Measurements from ENCODE around the gene CCDC40. TPM values are rescaled to one million over a fixed set of nuclear protein-coding genes. Genes with fewer than 3 reads are reported as not detected.

CCDC40 gene
- total RNA-seq, 1 donor from 2014 or later, result 7.7 TPM

- no peak overlapping the region for H3K4me2 ChIP-seq
- TF ChIP-seq EZH2phosphoT487 (IDR thresholded peaks at IDR 0.05) (no peak), EZH2 (IDR thresholded peaks at IDR 0.05) (no peak)
- TF ChIP-seq, protein P1, sequence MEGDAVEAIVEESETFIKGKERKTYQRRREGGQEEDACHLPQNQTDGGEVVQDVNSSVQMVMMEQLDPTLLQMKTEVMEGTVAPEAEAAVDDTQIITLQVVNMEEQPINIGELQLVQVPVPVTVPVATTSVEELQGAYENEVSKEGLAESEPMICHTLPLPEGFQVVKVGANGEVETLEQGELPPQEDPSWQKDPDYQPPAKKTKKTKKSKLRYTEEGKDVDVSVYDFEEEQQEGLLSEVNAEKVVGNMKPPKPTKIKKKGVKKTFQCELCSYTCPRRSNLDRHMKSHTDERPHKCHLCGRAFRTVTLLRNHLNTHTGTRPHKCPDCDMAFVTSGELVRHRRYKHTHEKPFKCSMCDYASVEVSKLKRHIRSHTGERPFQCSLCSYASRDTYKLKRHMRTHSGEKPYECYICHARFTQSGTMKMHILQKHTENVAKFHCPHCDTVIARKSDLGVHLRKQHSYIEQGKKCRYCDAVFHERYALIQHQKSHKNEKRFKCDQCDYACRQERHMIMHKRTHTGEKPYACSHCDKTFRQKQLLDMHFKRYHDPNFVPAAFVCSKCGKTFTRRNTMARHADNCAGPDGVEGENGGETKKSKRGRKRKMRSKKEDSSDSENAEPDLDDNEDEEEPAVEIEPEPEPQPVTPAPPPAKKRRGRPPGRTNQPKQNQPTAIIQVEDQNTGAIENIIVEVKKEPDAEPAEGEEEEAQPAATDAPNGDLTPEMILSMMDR (IDR thresholded peaks at IDR 0.05), result no peak
- no peaks in the 10 kb centered on the region for H3K79me2 ChIP-seq (ENCODE audit: low read depth)
Observed at GRCh38 chr17:80104321-80104955, 68.0 kb downstream of the CCDC40 start.

DNA sequence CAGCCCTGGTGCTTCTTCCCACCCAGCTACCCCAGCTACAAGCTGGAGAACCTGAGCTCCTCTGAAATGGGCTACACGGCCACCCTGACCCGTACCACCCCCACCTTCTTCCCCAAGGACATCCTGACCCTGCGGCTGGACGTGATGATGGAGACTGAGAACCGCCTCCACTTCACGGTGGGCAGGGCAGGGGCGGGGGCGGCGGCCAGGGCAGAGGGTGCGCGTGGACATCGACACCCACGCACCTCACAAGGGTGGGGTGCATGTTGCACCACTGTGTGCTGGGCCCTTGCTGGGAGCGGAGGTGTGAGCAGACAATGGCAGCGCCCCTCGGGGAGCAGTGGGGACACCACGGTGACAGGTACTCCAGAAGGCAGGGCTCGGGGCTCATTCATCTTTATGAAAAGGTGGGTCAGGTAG is 68.5 kb downstream of the CCDC40 start:
- no peaks in the 10 kb centered on the region for H3K79me2 ChIP-seq (ENCODE audit: low read depth)
- no peak overlapping the region for H3K27ac Mint-ChIP-seq
- no peak overlapping the region for H3K9ac ChIP-seq
- peaks cover 10% of the 10 kb centered on the region for H3K4me1 ChIP-seq
- H3F3A ChIP-seq (ENCODE audit: low read depth), result no peaks in the 10 kb centered on the region
- H3K27me3 Mint-ChIP-seq (ENCODE audit: insufficient read depth, low read depth), result peaks cover 11% of the 10 kb centered on the region
- H2AFZ ChIP-seq (replicated peaks), result no peak overlapping the region
- H3K27me3 ChIP-seq, result peaks cover 9% of the 10 kb centered on the region
- no peak overlapping the region for H3K4me3 Mint-ChIP-seq
- H3K36me3 ChIP-seq, result no peaks in the 10 kb centered on the region
- TF ChIP-seq, protein P1 (IDR thresholded peaks at IDR 0.05), result no peak
- no peak for TF ChIP-seq EZH2phosphoT487 (IDR thresholded peaks at IDR 0.05)
- no peak for TF ChIP-seq EZH2 (IDR thresholded peaks at IDR 0.05)
- no peaks in the 10 kb centered on the region for H3K9me3 Mint-ChIP-seq
- DNase-seq (ENCODE audit: low spot score), result no peak
- H3K27ac ChIP-seq, result no peak overlapping the region
- no peak overlapping the region for H3K4me2 ChIP-seq
- H3K4me3 ChIP-seq, result no peak overlapping the region
- no peaks in the 10 kb centered on the region for H3K36me3 Mint-ChIP-seq
- peaks cover 36% of the 10 kb centered on the region for H3K4me1 Mint-ChIP-seq
- H4K20me1 ChIP-seq (ENCODE audit: low read depth), result no peaks in the 10 kb centered on the region
- no peaks in the 10 kb centered on the region for H3K9me3 ChIP-seq (ENCODE audit: low read depth)

More at GRCh38 chr17:80104321-80104955, 68.0 kb downstream of the CCDC40 start:
- Mint-ChIP-seq H3K27ac (no peak overlapping the region), H3K4me1 (peaks cover 36% of the 10 kb centered on the region), H3K27me3 (ENCODE audit: insufficient read depth, low read depth) (peaks cover 12% of the 10 kb centered on the region), H3K4me3 (no peak overlapping the region), H3K36me3 (no peaks in the 10 kb centered on the region), H3K9me3 (no peaks in the 10 kb centered on the region)
- Histone ChIP-seq H3K27me3 (peaks cover 14% of the 10 kb centered on the region), H3K4me3 (no peak overlapping the region), H2AFZ (replicated peaks) (no peak overlapping the region), H4K20me1 (ENCODE audit: low read depth) (no peaks in the 10 kb centered on the region), H3K27ac (no peak overlapping the region), H3K36me3 (no peaks in the 10 kb centered on the region), H3K9me3 (ENCODE audit: low read depth) (no peaks in the 10 kb centered on the region), H3K4me1 (peaks cover 10% of the 10 kb centered on the region), H3K9ac (no peak overlapping the region), H3F3A (ENCODE audit: low read depth) (no peaks in the 10 kb centered on the region)
- DNase-seq (ENCODE audit: low spot score), result no peak

- Histone ChIP-seq H4K20me1 (ENCODE audit: low read depth) (no peaks in the 10 kb centered on the region), H3K27ac (no peak overlapping the region), H3K9ac (no peak overlapping the region), H3F3A (ENCODE audit: low read depth) (no peaks in the 10 kb centered on the region), H3K79me2 (ENCODE audit: low read depth) (no peaks in the 10 kb centered on the region), H3K27me3 (peaks cover 1% of the 10 kb centered on the region), H3K4me3 (no peak overlapping the region), H3K4me1 (peaks cover 10% of the 10 kb centered on the region), H3K9me3 (ENCODE audit: low read depth) (no peaks in the 10 kb centered on the region), H3K36me3 (no peaks in the 10 kb centered on the region), H3K4me2 (no peak overlapping the region), H2AFZ (replicated peaks) (no peak overlapping the region)
- no peaks in the 10 kb centered on the region for H3K36me3 Mint-ChIP-seq
- no peak for DNase-seq (ENCODE audit: low spot score)
- TF ChIP-seq, protein P1 (IDR thresholded peaks at IDR 0.05), result no peak
- TF ChIP-seq EZH2phosphoT487 (IDR thresholded peaks at IDR 0.05) (no peak), EZH2 (IDR thresholded peaks at IDR 0.05) (no peak)
- peaks cover 6% of the 10 kb centered on the region for H3K27me3 Mint-ChIP-seq (ENCODE audit: insufficient read depth, low read depth)
- no peaks in the 10 kb centered on the region for H3K9me3 Mint-ChIP-seq
- H3K4me3 Mint-ChIP-seq, result no peak overlapping the region
- peak overlapping the region; percentile 91 for H3K27ac Mint-ChIP-seq
- peaks cover 31% of the 10 kb centered on the region for H3K4me1 Mint-ChIP-seq
Observed at GRCh38 chr17:80105762-80106161, 69.3 kb downstream of the CCDC40 start.
